ENCODE measurements around the gene LIMS1.

The LIMS1 gene

GRCh38 chr2:108632332-108633160, 98.3 kb downstream of the LIMS1 start:
- TF ChIP-seq CTCF (IDR thresholded peaks at IDR 0.05; ENCODE audit: low read depth, low read length), result no peak
- no peak for DNase-seq
- Histone ChIP-seq H3K36me3 (no peaks in the 10 kb centered on the region), H3K27me3 (no peaks in the 10 kb centered on the region), H3K4me3 (ENCODE audit: low read depth, low read length) (no peak overlapping the region), H3K9me3 (no peaks in the 10 kb centered on the region), H3K4me1 (peaks cover 3% of the 10 kb centered on the region; the same call in 1 of the 2 replicates)

GRCh38 chr2:108633409-108633808, 99.1 kb downstream of the LIMS1 start:
- Histone ChIP-seq H3K27me3 (no peaks in the 10 kb centered on the region), H3K4me3 (ENCODE audit: low read depth, low read length) (no peak overlapping the region), H3K4me1 (peaks cover 3% of the 10 kb centered on the region; the same call in 1 of the 2 replicates), H3K9me3 (no peaks in the 10 kb centered on the region), H3K36me3 (no peaks in the 10 kb centered on the region)
- no peak for TF ChIP-seq CTCF (IDR thresholded peaks at IDR 0.05; ENCODE audit: low read depth, low read length)
- DNase-seq, result no peak

- DNase-seq, result no peak
- no peak for TF ChIP-seq CTCF (IDR thresholded peaks at IDR 0.05; ENCODE audit: low read depth, low read length)
- Histone ChIP-seq H3K4me3 (ENCODE audit: low read depth, low read length) (no peak overlapping the region), H3K9me3 (no peaks in the 10 kb centered on the region), H3K4me1 (peaks cover 3% of the 10 kb centered on the region; the same call in 1 of the 2 replicates), H3K27me3 (no peaks in the 10 kb centered on the region), H3K36me3 (no peaks in the 10 kb centered on the region)
These were observed 99.7 kb downstream of the LIMS1 start for GRCh38 chr2:108634011-108634410.

- no peak overlapping the region for H3K4me3 ChIP-seq (ENCODE audit: low read depth, low read length)
- no peaks in the 10 kb centered on the region for H3K27me3 ChIP-seq
- no peaks in the 10 kb centered on the region for H3K36me3 ChIP-seq
- peaks cover 3% of the 10 kb centered on the region; the same call in 1 of the 2 replicates for H3K4me1 ChIP-seq
- no peak for TF ChIP-seq CTCF (IDR thresholded peaks at IDR 0.05; ENCODE audit: low read depth, low read length)
- no peaks in the 10 kb centered on the region for H3K9me3 ChIP-seq
- no peak for DNase-seq
These were observed 100.4 kb downstream of the LIMS1 start for GRCh38 chr2:108634576-108635160.

GRCh38 chr2:108635630-108636354, 101.5 kb downstream of the LIMS1 start:
- Histone ChIP-seq H3K27me3 (no peaks in the 10 kb centered on the region), H3K4me1 (peaks cover 3% of the 10 kb centered on the region; the same call in 1 of the 2 replicates), H3K9me3 (no peaks in the 10 kb centered on the region), H3K36me3 (no peaks in the 10 kb centered on the region), H3K4me3 (ENCODE audit: low read depth, low read length) (no peak overlapping the region)
- no peak for DNase-seq
- TF ChIP-seq CTCF (IDR thresholded peaks at IDR 0.05; ENCODE audit: low read depth, low read length), result no peak

Measured in BE2C (cell line).